ENCODE results near the gene COG7.
"Not testable (repeated sequence)": the region's sequence is repeated elsewhere in the genome, so short reads cannot be mapped to it uniquely, and the experiment has no call there.

COG7 gene

GRCh38 chr16:23367988-23368387, 85.0 kb downstream of the COG7 start:
- no peaks in the 10 kb centered on the region for H3K9me3 ChIP-seq (ENCODE audit: severe bottlenecking)
- DNase-seq, result no peak
- H3K27ac ChIP-seq, result no peak overlapping the region
- H3K36me3 ChIP-seq, result no peaks in the 10 kb centered on the region
- no peak overlapping the region for H3K4me3 ChIP-seq (ENCODE audit: low read depth, low read length)
- H3K27me3 ChIP-seq (ENCODE audit: insufficient read depth, low read depth, severe bottlenecking), result no peaks in the 10 kb centered on the region
- no peak for TF ChIP-seq CTCF (IDR thresholded peaks at IDR 0.05; ENCODE audit: low read depth, low read length)

- TF ChIP-seq CTCF (IDR thresholded peaks at IDR 0.05; ENCODE audit: low read depth, low read length), result no peak
- no peak overlapping the region for H3K4me3 ChIP-seq (ENCODE audit: low read depth, low read length)
- H3K27ac ChIP-seq, result no peak overlapping the region
Measured at GRCh38 chr16:23367564-23367963, 85.4 kb downstream of the COG7 start.

GRCh38 chr16:23366341-23366740, 86.6 kb downstream of the COG7 start:
- H3K4me3 ChIP-seq (ENCODE audit: low read depth, low read length); H3K27me3 ChIP-seq (ENCODE audit: insufficient read depth, low read depth, severe bottlenecking); H3K27ac ChIP-seq; H3K36me3 ChIP-seq; H3K9me3 ChIP-seq (ENCODE audit: severe bottlenecking); DNase-seq: not testable (repeated sequence)

More at GRCh38 chr16:23367564-23367963, 85.4 kb downstream of the COG7 start:
- DNase-seq, result no peak
- H3K36me3 ChIP-seq, result no peaks in the 10 kb centered on the region
- H3K27me3 ChIP-seq (ENCODE audit: insufficient read depth, low read depth, severe bottlenecking), result no peaks in the 10 kb centered on the region
- H3K9me3 ChIP-seq (ENCODE audit: severe bottlenecking), result no peaks in the 10 kb centered on the region

- Histone ChIP-seq H3K27ac (no peak overlapping the region), H3K27me3 (ENCODE audit: insufficient read depth, low read depth, severe bottlenecking) (no peaks in the 10 kb centered on the region), H3K4me3 (ENCODE audit: low read depth, low read length) (no peak overlapping the region), H3K36me3 (no peaks in the 10 kb centered on the region), H3K9me3 (ENCODE audit: severe bottlenecking) (no peaks in the 10 kb centered on the region)
- DNase-seq, result no peak
- TF ChIP-seq CTCF (IDR thresholded peaks at IDR 0.05; ENCODE audit: low read depth, low read length), result no peak
Measured at GRCh38 chr16:23365602-23366240, 87.3 kb downstream of the COG7 start.

- H3K9me3 ChIP-seq (ENCODE audit: severe bottlenecking), result no peaks in the 10 kb centered on the region
- no peak for TF ChIP-seq CTCF (IDR thresholded peaks at IDR 0.05; ENCODE audit: low read depth, low read length)
- H3K27me3 ChIP-seq (ENCODE audit: insufficient read depth, low read depth, severe bottlenecking), result no peaks in the 10 kb centered on the region
- H3K36me3 ChIP-seq, result no peaks in the 10 kb centered on the region
- no peak for DNase-seq
- no peak overlapping the region for H3K4me3 ChIP-seq (ENCODE audit: low read depth, low read length)
- no peak overlapping the region for H3K27ac ChIP-seq
Measured at GRCh38 chr16:23362460-23363317, 90.3 kb downstream of the COG7 start.

GRCh38 chr16:23359092-23359760, 93.8 kb downstream of the COG7 start:
- Histone ChIP-seq H3K27me3 (ENCODE audit: insufficient read depth, low read depth, severe bottlenecking) (no peaks in the 10 kb centered on the region), H3K36me3 (no peaks in the 10 kb centered on the region), H3K9me3 (ENCODE audit: severe bottlenecking) (no peaks in the 10 kb centered on the region), H3K27ac (no peak overlapping the region), H3K4me3 (ENCODE audit: low read depth, low read length) (no peak overlapping the region)
- no peak for TF ChIP-seq CTCF (IDR thresholded peaks at IDR 0.05; ENCODE audit: low read depth, low read length)
- no peak for DNase-seq

All from WERI-Rb-1 (cell line).